GM12878 (cell line): ENCODE results near the gene NT5C3B.

Experiments used
- CHD1 ChIP-seq: IDR thresholded peaks from 2 replicates; pipeline ENCODE4 v1.6.1; 2012; ENCODE audit warnings: low read depth, low read length, improper control_type of control experiment
- CHD2 ChIP-seq: IDR thresholded peaks from 2 replicates; pipeline ENCODE4 v1.6.1; 2011; ENCODE audit warnings: low read depth, low read length, improper control_type of control experiment, borderline replicate concordance
- CTCF ChIP-seq, 3 experiments: IDR thresholded peaks in 2 of 3; conservative IDR thresholded peaks in 1 of 3; 2 replicates each; pipeline ENCODE4 v1.5.1; 2011; ENCODE audit warnings: low read depth in 3 of 3, low read length in 3 of 3, mild to moderate bottlenecking in 3 of 3, control low read depth in 2 of 3, moderate library complexity in 2 of 3, inconsistent platforms in 1 of 3, mixed read lengths in 1 of 3; ENCODE audit not compliant: control insufficient read depth in 2 of 3, insufficient read depth in 1 of 3; ENCODE audit errors: extremely low read depth in 1 of 3
- DPF2 ChIP-seq: fragments of 450-650 bp; IDR thresholded peaks from 2 replicates; pipeline ENCODE4 v1.6.1; 2017; ENCODE audit warnings: mild to moderate bottlenecking
- IKZF1 ChIP-seq: fragments of 450-650 bp; conservative IDR thresholded peaks from 2 replicates; pipeline ENCODE4 v1.6.1; 2017; ENCODE audit warnings: antibody characterized with exemption, mild to moderate bottlenecking
- IRF5 ChIP-seq: fragments of 450-650 bp; IDR thresholded peaks from 2 replicates; pipeline ENCODE4 v1.6.1; 2017; ENCODE audit warnings: borderline replicate concordance
- MYC ChIP-seq: IDR thresholded peaks from 2 replicates; pipeline ENCODE4 v1.6.1; 2011; ENCODE audit warnings: mild to moderate bottlenecking, low read length, moderate library complexity, inconsistent platforms; ENCODE audit not compliant: insufficient read depth, insufficient replicate concordance, insufficient read length, severe bottlenecking
- NRF1 ChIP-seq: conservative IDR thresholded peaks from 2 replicates; pipeline ENCODE4 v1.6.1; 2011; ENCODE audit warnings: mild to moderate bottlenecking, low read depth, low read length, improper control_type of control experiment
- PBX3 ChIP-seq: IDR thresholded peaks from 2 replicates; pipeline ENCODE4 v1.6.1; 2011; ENCODE audit warnings: mild to moderate bottlenecking, low read depth, low read length, moderate library complexity; ENCODE audit not compliant: insufficient replicate concordance
- SIN3A ChIP-seq: IDR thresholded peaks from 2 replicates; pipeline ENCODE4 v1.6.1; 2012; ENCODE audit warnings: low read depth, low read length, improper control_type of control experiment
- SREBF1 ChIP-seq: IDR thresholded peaks from 2 replicates; pipeline ENCODE4 v1.6.1; 2012; ENCODE audit warnings: mild to moderate bottlenecking, low read length
- SREBF2 ChIP-seq: IDR thresholded peaks from 2 replicates; pipeline ENCODE4 v1.6.1; 2012; ENCODE audit warnings: mild to moderate bottlenecking, low read length
- ZNF24 ChIP-seq: fragments of 450-650 bp; IDR thresholded peaks from 2 replicates; pipeline ENCODE4 v1.6.1; 2017; ENCODE audit warnings: antibody characterized with exemption, mild to moderate bottlenecking

- no peak for TF ChIP-seq IKZF1
- TF ChIP-seq IRF5: no peak
- no peak for TF ChIP-seq SIN3A
- no peak for TF ChIP-seq SREBF2
- TF ChIP-seq CHD2: no peak
- TF ChIP-seq DPF2: no peak
- TF ChIP-seq CHD1: no peak
- no peak for TF ChIP-seq CTCF (IDR thresholded peaks at IDR 0.05 in 2 of 3, conservative IDR thresholded peaks at IDR 0.05 in 1 of 3; ENCODE audit: control insufficient read depth in 2 of 3, extremely low read depth in 1 of 3, insufficient read depth in 1 of 3, low read depth in 3 of 3, low read length in 3 of 3)
- no peak for TF ChIP-seq PBX3
- TF ChIP-seq MYC: no peak
- no peak for TF ChIP-seq NRF1
- no peak for TF ChIP-seq SREBF1
- TF ChIP-seq ZNF24: no peak
Measured at GRCh38 chr17:41799366-41799765, 36.7 kb downstream of the NT5C3B start.
